B cell (primary cell): ENCODE measurements around the gene UHRF1. TPM values are rescaled to one million over a fixed set of nuclear protein-coding genes. Genes with fewer than 3 reads are reported as not detected.

Experiments
- ATAC-seq: fragments of 200-7000 bp; cut with Tn5 transposase; one replicate; pipeline ENCODE4 v1.10.0; 2021; ENCODE audit warnings: low read depth, mild to moderate bottlenecking, moderate number of reproducible peaks, moderate library complexity
- CTCF ChIA-PET: fragments of 350-600 bp; sonication (Branson Sonifier 250); formaldehyde crosslinking; loops from one replicate; lab custom pipeline; 2021; ENCODE audit warnings: antibody characterized with exemption, inconsistent platforms; lab: Charles Lee
- POLR2A ChIA-PET: fragments of 350-600 bp; sonication (Branson Sonifier 250); formaldehyde crosslinking; loops from one replicate; lab custom pipeline; 2021; ENCODE audit warnings: antibody characterized with exemption; lab: Charles Lee
- DNase-seq: peaks from one replicate; pipeline ENCODE4 v3.0.0; 2013
- H2AFZ ChIP-seq: 2 replicates; pipeline ENCODE4 v1.6.1; 2012; ENCODE audit warnings: mild to moderate bottlenecking, low read depth, low read length; ENCODE audit not compliant: insufficient read depth, poor library complexity, severe bottlenecking
- H3K27ac ChIP-seq, 2 donors: 1 replicate in 1 of 2; 2 replicates in 1 of 2; pipeline ENCODE4 v1.5.1; 2012 to 2013; ENCODE audit warnings: low read length in 2 of 2, mild to moderate bottlenecking in 2 of 2, moderate library complexity in 1 of 2
- H3K27me3 ChIP-seq, 4 experiments: fragments of 200-600 bp in 1 of 4; sonication (generic) in 1 of 4; replicated peaks in 1 of 4; 1 replicate in 2 of 4; 2 replicates in 2 of 4; pipeline versions ENCODE4 v1.6.1 to v1.7.0; 2013 to 2016; ENCODE audit warnings: low read length in 3 of 4, mild to moderate bottlenecking in 2 of 4, mixed read lengths in 1 of 4, moderate library complexity in 1 of 4; ENCODE audit not compliant: insufficient read depth in 4 of 4, control insufficient read depth in 3 of 4; ENCODE audit errors: control extremely low read depth in 1 of 4
- H3K36me3 ChIP-seq, 2 experiments: replicated peaks in 1 of 2; 1 replicate in 1 of 2; 2 replicates in 1 of 2; pipeline versions ENCODE4 v1.6.1 to v1.7.1; 2013; ENCODE audit warnings: low read length in 1 of 2; ENCODE audit not compliant: insufficient read depth in 2 of 2, control insufficient read depth in 1 of 2; ENCODE audit errors: control extremely low read depth in 1 of 2, extremely low read depth in 1 of 2
- H3K4me1 ChIP-seq, 2 donors: fragments of 200-600 bp in 1 of 2; sonication (generic) in 1 of 2; 1 replicate in 1 of 2; 2 replicates in 1 of 2; pipeline versions ENCODE4 v1.5.1 to v1.6.1; 2013 to 2017; ENCODE audit warnings: low read length in 2 of 2; ENCODE audit not compliant: control insufficient read depth in 2 of 2, insufficient read depth in 2 of 2
- H3K4me2 ChIP-seq: replicated peaks from 2 replicates; pipeline ENCODE3; 2012; ENCODE audit warnings: mild to moderate bottlenecking, low read depth, low read length; ENCODE audit not compliant: poor library complexity, severe bottlenecking
- H3K4me3 ChIP-seq, 5 experiments: fragments of 200-600 bp in 1 of 5; sonication (generic) in 1 of 5; 1 replicate in 3 of 5; 2 replicates in 2 of 5; pipeline versions ENCODE4 v1.5.1 to v1.7.0; 2011 to 2016; ENCODE audit warnings: low read length in 4 of 5, mild to moderate bottlenecking in 4 of 5, low read depth in 2 of 5, control low read depth in 1 of 5, moderate library complexity in 1 of 5; ENCODE audit not compliant: insufficient read depth in 1 of 5; ENCODE audit errors: control extremely low read depth in 1 of 5, extremely low read depth in 1 of 5
- H3K79me2 ChIP-seq: fragments of 200-600 bp; sonication (generic); one replicate; pipeline ENCODE4 v1.6.0; 2016; ENCODE audit warnings: low read length; ENCODE audit not compliant: control insufficient read depth, insufficient read depth
- H3K9ac ChIP-seq: fragments of 200-600 bp; sonication (generic); 2 replicates; pipeline ENCODE4 v1.6.1; 2017; ENCODE audit warnings: mild to moderate bottlenecking, low read length, moderate library complexity
- H3K9me3 ChIP-seq, 3 donors: one replicate each; pipeline versions ENCODE4 v1.6.1 to v1.7.1; 2013; ENCODE audit warnings: low read length in 2 of 3; ENCODE audit not compliant: control insufficient read depth in 2 of 3, insufficient read depth in 1 of 3; ENCODE audit errors: control extremely low read depth in 1 of 3
- H4K20me1 ChIP-seq: 2 replicates; pipeline ENCODE4 v1.6.0; 2012; ENCODE audit warnings: mild to moderate bottlenecking, low read length; ENCODE audit not compliant: insufficient read depth, control insufficient read depth, poor library complexity, severe bottlenecking
- H3K27ac Mint-ChIP-seq: one replicate; pipeline ENCODE4 v1.8.0; 2021; ENCODE audit warnings: mixed read lengths
- H3K27me3 Mint-ChIP-seq: one replicate; pipeline ENCODE4 v1.8.0; 2021; ENCODE audit warnings: mixed read lengths
- H3K4me1 Mint-ChIP-seq: one replicate; pipeline ENCODE4 v1.8.0; 2021; ENCODE audit warnings: mixed read lengths
- H3K4me3 Mint-ChIP-seq: one replicate; pipeline ENCODE4 v1.8.0; 2021; ENCODE audit warnings: mixed read lengths
- H3K9me3 Mint-ChIP-seq: one replicate; pipeline ENCODE4 v1.8.0; 2022; ENCODE audit warnings: mixed read lengths; ENCODE audit not compliant: insufficient read depth
- CTCF ChIP-seq: fragments of 200-600 bp; IDR thresholded peaks from one replicate; pipeline ENCODE4 v1.8.0; 2022; ENCODE audit warnings: antibody characterized with exemption, mild to moderate bottlenecking
- EZH2 ChIP-seq: IDR thresholded peaks from 2 replicates; pipeline ENCODE4 v1.6.1; 2012; ENCODE audit warnings: borderline replicate concordance, low read depth, mild to moderate bottlenecking, moderate library complexity, low read length; ENCODE audit not compliant: insufficient read depth, poor library complexity, severe bottlenecking
- WGBS: methylation state at CpG from one replicate; pipeline ENCODE4 v1.1.5; 2013; ENCODE audit warnings: missing lambda C conversion rate; ENCODE audit not compliant: insufficient coverage; 5-methylcytosine and 5-hydroxymethylcytosine counted together
- intact Hi-C: fragments of 100-400 bp; cut with micrococcal nuclease; formaldehyde crosslinking; loops from one replicate; pipeline ENCODE4 v1.10.0; 2022
- polyA plus RNA-seq: library from polyadenylated mRNA; depleted of rRNA; stranded (reverse); fragments of >200 nt; gene quantifications from 2 replicates; pipeline ENCODE4 v1.2.3, GENCODE V29; 2012
- total RNA-seq, 2 donors: library from RNA; stranded (reverse); fragments of 120-200 nt in 1 of 2; gene quantifications; 1 replicate in 1 of 2; 2 replicates in 1 of 2; pipeline versions ENCODE4 v1.2.3 to v1.2.4, GENCODE V29; 2013 to 2022

The UHRF1 gene
- total and polyA plus RNA-seq, 2 donors (not counting 1 experiment from before 2014, with no cell fraction given) = 0.32 to 0.55 TPM

GRCh38 chr19:4932711-4933110, 23.4 kb downstream of the UHRF1 start:
- ChIA-PET POLR2A (no interaction called here), CTCF (no interaction called here)
- Mint-ChIP-seq H3K4me1 (peaks cover 7% of the 10 kb centered on the region), H3K9me3 (no peaks in the 10 kb centered on the region), H3K27ac (no peak overlapping the region), H3K27me3 (no peaks in the 10 kb centered on the region), H3K4me3 (no peak overlapping the region)
- no peaks in the 10 kb centered on the region for H3K27me3 ChIP-seq
- no peak overlapping the region for H3K27ac ChIP-seq
- no peak overlapping the region for H3K9ac ChIP-seq
- H3K4me3 ChIP-seq = no peak overlapping the region
- no peaks in the 10 kb centered on the region for H3K4me1 ChIP-seq
- peaks cover 0 to 3% (median 0%) of the 10 kb centered on the region in 3 donors for H3K9me3 ChIP-seq
- H2AFZ ChIP-seq = no peak overlapping the region
- H4K20me1 ChIP-seq = no peaks in the 10 kb centered on the region
- 98% methylated on average over 32 of the region's 32 CpGs for WGBS
- H3K4me2 ChIP-seq = no peak overlapping the region
- no peak for TF ChIP-seq CTCF
- TF ChIP-seq EZH2 = no peak
- H3K36me3 ChIP-seq = no peaks in the 10 kb centered on the region
- intact Hi-C loops = no loop called here
- peaks cover 8% of the 10 kb centered on the region for H3K79me2 ChIP-seq
- ATAC-seq (no peak), DNase-seq (no peak)

GRCh38 chr19:4933528-4933927, 24.2 kb downstream of the UHRF1 start:
- CTCF ChIA-PET = no interaction called here
- H2AFZ ChIP-seq = no peak overlapping the region
- TF ChIP-seq CTCF (no peak), EZH2 (no peak)
- intact Hi-C loops = no loop called here
- POLR2A ChIA-PET = interaction anchor here (0.7 kb wide), 1 partner anchor 63 kb away, joined by 5 read pairs; no protein-coding TSS in a partner anchor
- no peaks in the 10 kb centered on the region for H3K36me3 ChIP-seq
- no peaks in the 10 kb centered on the region for H3K79me2 ChIP-seq
- no peak overlapping the region for H3K4me3 ChIP-seq
- no peaks in the 10 kb centered on the region for H3K27me3 ChIP-seq
- H3K9me3 Mint-ChIP-seq = no peaks in the 10 kb centered on the region
- H3K4me3 Mint-ChIP-seq = no peak overlapping the region
- H3K27ac ChIP-seq = no peak overlapping the region
- peaks cover 0 to 3% (median 0%) of the 10 kb centered on the region in 3 donors for H3K9me3 ChIP-seq
- H3K27ac Mint-ChIP-seq = no peak overlapping the region
- no peak for DNase-seq
- ATAC-seq = no peak
- WGBS = 57% methylated on average over 1 of the region's 7 CpGs
- no peak overlapping the region for H3K9ac ChIP-seq
- no peaks in the 10 kb centered on the region for H4K20me1 ChIP-seq
- no peaks in the 10 kb centered on the region for H3K4me1 ChIP-seq
- H3K4me1 Mint-ChIP-seq = peaks cover 7% of the 10 kb centered on the region
- H3K4me2 ChIP-seq = no peak overlapping the region
- no peaks in the 10 kb centered on the region for H3K27me3 Mint-ChIP-seq
